HG03575 (cell line): ENCODE results near the gene LRRN2.

ENCODE experiments used
- ATAC-seq: cut with Tn5 transposase; IDR thresholded peaks from one replicate; pipeline ENCODE4 v1.9.1; 2021; ENCODE audit not compliant: unreplicated experiment, insufficient number of reproducible peaks, low FRiP score; ENCODE audit errors: extremely low read depth

LRRN2 gene

GRCh38 chr1:204617256-204618147 lies 68.0 kb downstream of the LRRN2 start:
- no peak for ATAC-seq

GRCh38 chr1:204616641-204617040 lies 68.9 kb downstream of the LRRN2 start:
- ATAC-seq: no peak

DNA sequence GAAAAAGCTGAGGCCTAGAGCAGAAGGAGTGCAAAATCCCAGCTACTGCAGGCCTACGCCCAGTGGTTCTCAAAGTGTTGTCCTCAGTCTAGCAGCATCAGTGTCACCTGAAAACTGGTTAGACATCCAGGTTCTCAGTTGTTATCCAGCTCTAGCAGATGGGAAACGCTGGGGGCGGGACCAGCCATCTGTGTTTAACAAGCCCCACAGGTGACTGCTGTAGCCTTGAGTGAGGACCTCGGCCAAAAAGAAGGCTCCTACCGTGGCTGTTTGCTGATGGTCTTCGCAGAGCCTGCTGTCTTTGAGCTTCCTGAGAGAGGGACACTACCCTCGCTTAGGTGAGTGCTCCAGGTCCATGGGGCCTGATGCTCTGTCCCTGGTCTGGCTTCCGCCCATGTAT lies 69.7 kb downstream of the LRRN2 start:
- no peak for ATAC-seq

DNA sequence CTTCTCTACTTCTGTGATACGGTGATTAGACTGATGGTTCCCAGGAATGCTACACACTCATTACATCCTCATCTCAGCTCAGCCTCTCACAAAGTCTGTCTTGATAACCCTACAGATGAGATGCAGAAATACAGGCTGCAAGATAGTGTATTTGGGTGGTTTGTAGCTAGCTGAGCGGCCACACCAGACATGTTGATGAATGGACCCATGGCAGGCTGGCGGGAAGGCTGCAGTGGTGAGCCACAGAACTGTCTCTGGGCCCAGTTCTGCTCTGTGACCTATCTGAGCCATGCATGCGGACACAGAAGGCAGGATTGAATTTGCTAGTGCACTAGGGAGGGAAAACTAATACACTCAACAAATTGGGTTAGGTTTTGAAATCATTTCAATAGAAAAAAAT lies 71.9 kb downstream of the LRRN2 start:
- ATAC-seq: no peak

DNA sequence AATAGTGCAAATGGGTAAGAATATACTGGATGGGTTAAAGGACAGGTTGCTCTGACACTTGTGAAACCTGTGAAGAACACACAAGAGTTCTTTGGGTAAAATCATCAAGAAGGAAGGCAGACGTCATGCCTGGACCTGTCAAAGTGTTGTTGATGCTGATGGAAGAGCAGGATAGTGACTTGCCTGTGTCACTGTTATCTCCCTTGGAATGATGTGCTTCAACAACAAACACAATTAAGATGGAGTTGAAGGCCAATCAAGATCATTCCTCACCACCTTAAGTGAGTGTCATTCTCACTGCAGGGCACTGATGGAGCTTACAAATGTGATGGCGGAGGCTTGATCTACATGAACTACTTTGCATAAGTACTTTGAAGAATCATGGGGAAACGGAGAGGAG lies 73.2 kb downstream of the LRRN2 start:
- ATAC-seq: no peak

DNA sequence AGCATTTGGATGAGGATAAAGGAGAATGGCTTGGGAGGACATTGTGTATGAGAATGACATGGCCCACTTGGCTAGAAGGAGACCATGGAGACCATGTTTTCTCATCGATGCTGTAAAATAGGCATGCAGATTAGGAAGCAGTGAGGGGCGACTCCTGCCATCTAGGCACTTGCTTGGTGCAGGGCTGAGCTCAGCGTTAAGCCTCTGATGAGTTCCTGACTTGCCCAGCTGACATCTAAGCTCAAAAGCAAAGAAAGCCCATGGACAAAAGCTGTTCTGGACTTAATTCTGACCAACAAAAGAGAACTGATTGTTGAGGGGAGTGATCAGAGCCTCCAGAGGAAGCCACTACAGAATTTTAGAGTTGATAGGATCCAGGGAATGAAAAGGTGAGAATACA lies 74.5 kb downstream of the LRRN2 start:
- ATAC-seq: no peak

DNA sequence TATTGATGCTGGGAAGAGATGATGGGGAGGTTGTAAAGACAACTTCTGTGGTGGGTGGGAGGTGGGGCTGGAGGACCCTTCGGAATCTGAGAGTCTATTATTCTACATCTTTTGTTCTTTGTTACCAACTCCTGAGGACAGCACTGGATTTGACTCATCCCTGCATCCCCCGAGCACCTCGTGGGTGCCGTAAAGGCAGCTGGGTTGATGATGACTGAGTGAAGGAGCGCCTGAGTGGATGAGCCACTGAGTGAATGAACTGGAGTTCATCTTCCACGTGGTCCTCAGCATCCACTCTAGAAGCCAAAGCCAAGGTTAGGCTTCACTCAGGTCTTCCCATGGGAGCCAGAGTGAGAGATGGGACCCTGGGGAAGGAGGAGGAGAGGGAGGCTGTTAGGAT lies 77.6 kb downstream of the LRRN2 start:
- ATAC-seq: no peak

- ATAC-seq: no peak
Observed at GRCh38 chr1:204605791-204606190, 79.7 kb downstream of the LRRN2 start.

DNA sequence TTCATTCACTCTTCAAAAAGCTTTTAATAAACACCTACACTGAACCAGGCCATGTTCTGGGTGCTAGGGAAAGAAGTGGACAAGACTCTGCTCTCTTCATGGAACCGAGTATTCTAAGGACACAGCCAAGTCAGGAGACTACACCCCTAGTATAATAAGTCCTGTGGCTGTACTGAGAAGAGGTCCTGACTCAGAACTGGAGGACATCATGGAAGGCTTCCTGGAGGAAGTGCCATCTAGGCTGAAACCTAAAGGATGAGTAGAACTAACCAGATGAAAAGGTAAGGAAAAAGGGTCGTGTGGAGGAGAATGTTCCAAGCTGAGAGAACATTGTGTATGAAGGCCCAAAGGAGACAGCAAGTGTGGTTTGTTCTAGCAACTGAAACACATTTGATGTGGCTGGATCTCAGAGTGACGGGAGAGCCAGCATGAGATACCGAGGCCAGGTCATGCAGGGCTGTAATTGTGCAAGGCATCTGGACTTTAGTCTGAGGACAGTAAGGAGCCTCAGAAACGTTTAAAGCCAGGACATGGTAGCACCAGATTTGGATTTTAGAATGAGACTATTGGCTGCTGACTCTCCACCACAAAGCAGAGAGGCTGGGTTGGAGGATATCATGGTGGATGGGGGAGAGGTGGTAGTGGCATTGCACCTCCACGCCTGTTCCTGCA lies 82.5 kb downstream of the LRRN2 start:
- no peak for ATAC-seq

DNA sequence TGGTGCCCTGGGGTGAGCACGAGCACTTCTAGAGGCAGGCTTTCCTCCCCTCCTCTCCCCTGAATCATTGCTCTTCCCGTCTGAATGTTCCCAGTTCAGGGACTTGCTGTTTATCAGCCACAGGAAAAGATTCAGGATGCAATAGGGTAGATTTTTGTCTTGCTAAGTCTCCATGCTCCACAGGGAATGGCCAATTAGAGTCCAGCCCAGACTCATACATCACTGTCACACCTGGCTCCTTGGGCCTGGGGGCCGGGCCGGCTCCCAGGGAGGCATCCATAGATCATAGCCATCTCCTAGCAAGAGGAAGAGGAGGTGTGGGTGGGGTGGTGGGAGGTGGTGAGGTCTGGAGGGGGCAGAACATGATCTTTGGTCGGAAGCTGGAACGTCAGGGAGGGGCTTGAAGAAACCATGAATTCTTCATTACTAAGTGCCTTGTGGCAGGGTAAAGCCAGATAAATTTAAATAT lies 83.4 kb downstream of the LRRN2 start:
- ATAC-seq: no peak

GRCh38 chr1:204600968-204601367 lies 84.6 kb downstream of the LRRN2 start:
- ATAC-seq: no peak

GRCh38 chr1:204600203-204600602 lies 85.3 kb downstream of the LRRN2 start:
- no peak for ATAC-seq

GRCh38 chr1:204599596-204599995 lies 85.9 kb downstream of the LRRN2 start:
- ATAC-seq: no peak

DNA sequence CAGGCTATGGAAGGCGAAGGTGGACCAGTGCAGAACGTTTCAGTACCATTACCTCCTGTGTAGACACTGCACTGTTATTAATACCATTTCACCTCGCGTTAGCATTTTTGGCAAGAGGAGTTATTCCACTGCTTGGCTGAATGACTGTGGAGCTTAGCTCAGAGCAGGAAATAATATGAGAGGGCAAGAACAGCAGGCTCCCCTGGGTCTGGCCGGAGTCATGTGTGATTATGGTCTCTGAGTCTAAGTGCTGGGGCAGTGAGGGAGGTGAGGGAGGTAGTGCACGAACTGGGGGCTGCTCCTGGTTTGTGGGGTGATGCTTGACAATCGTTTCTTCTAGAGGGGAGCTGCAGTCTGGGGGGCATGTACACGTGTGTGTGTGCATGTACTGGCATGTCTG lies 86.4 kb downstream of the LRRN2 start:
- no peak for ATAC-seq

DNA sequence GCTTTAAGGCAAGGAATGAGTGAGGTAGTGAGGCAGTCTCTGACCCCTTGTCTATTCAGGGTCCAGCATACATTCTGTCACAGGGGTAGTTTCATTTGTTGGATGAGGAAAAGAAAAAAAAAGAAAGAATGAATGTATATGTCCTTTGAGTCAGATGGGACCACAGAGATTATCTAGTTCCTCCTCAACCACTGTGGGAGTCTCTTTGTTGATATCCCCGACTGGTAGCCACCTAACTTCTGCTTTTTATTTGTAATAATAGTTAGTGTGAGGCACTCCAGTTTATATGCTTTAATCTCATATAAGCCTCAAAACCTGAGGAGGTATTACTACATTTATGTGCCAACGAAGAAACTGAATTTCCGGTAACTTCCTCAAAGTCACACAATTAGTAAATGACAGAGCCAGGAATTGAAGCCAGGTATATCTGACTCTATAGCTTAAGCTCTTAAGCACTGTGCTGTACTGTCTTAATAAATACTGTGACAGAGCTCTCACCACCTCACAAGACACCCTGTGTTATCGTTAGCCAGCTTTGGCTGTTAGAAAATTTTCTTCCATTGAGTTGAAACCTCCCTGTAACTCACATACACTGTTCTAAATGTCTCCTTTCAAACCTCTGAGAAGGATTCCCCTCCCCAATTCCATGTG lies 87.1 kb downstream of the LRRN2 start:
- no peak for ATAC-seq

- ATAC-seq: no peak
Observed at GRCh38 chr1:204592246-204592948, 93.1 kb downstream of the LRRN2 start.

- no peak for ATAC-seq
Observed at GRCh38 chr1:204591473-204592090, 94.0 kb downstream of the LRRN2 start.

DNA sequence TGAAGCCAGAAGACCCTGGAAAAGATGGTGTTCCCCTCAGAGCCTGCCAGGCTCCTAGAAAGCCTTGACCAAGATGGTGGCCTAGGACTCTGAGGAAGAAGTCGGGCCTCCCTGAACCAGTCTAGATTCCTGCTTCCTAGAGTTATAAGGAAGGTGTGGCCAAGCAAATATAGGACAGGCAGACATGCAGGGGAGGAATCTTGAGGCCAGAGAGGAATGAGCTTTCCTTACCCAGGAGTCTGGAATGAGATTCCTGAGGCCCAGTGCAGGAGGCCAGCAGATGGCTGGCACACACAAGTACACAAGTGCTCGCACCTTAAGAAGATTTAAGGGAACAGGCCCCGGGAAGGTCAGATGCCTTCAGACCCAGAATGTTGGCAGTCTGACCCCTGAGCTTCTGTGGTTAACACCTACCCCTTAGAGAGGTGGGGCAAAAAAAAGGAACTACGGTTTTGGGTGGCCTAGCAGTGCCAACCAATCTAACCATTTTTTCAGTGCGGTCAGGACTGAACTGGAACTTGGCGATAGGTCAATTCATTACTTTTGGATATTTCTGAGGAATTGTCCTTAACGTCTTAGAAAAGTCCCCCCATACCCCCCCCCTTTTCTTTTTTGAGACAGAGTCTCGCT lies 96.0 kb downstream of the LRRN2 start:
- ATAC-seq: no peak
